Ascending aorta (tissue), 2 donors: ENCODE measurements around the gene GRM5. TPM values are rescaled to one million over a fixed set of nuclear protein-coding genes. Genes with fewer than 3 reads are reported as not detected.

Experiments
- DNase-seq, 2 donors: peaks; one replicate each; pipeline ENCODE4 v3.0.0-alpha.2; 2019; ENCODE audit warnings: low spot score in 2 of 2
- H3K27ac ChIP-seq, 2 donors: fragments of 200-600 bp; sonication (generic); one replicate each; pipeline ENCODE4 v1.5.1; 2016 to 2017; ENCODE audit warnings: mild to moderate bottlenecking in 1 of 2
- H3K27me3 ChIP-seq: fragments of 200-600 bp; sonication (generic); one replicate; pipeline ENCODE4 v1.5.1; 2017
- H3K36me3 ChIP-seq, 2 donors: fragments of 200-600 bp; sonication (generic); one replicate each; pipeline ENCODE4 v1.5.1; 2016
- H3K4me1 ChIP-seq, 2 donors: fragments of 200-600 bp; sonication (generic); one replicate each; pipeline ENCODE4 v1.5.1; 2016 to 2017; ENCODE audit warnings: mild to moderate bottlenecking in 1 of 2
- H3K4me3 ChIP-seq, 2 donors: fragments of 200-600 bp; sonication (generic); one replicate each; pipeline ENCODE4 v1.5.1; 2016 to 2017; ENCODE audit warnings: mild to moderate bottlenecking in 1 of 2
- H3K9me3 ChIP-seq, 2 donors: fragments of 200-600 bp; sonication (generic); one replicate each; pipeline ENCODE4 v1.5.1; 2016
- intact Hi-C: fragments of 100-400 bp; cut with DNase I; formaldehyde crosslinking; loops from one replicate; pipeline ENCODE4 v1.15.1; 2023
- total RNA-seq: library from RNA; depleted of rRNA; stranded (reverse); fragments of >200 nt; gene quantifications from one replicate; pipeline ENCODE4 v1.1.0, GENCODE V29; 2016
- TF ChIP-seq, protein P1 (sequence below), 3 experiments: fragments of 200-600 bp in 2 of 3; fragments of 450-650 bp in 1 of 3; sonication (generic) in 2 of 3; IDR thresholded peaks; one replicate each; pipeline ENCODE4 v1.5.1; 2016 to 2019; ENCODE audit warnings: antibody characterized with exemption in 3 of 3, mild to moderate bottlenecking in 1 of 3, moderate library complexity in 1 of 3

The GRM5 gene
- total RNA-seq, 1 donor from 2014 or later: 10.2 TPM

DNA sequence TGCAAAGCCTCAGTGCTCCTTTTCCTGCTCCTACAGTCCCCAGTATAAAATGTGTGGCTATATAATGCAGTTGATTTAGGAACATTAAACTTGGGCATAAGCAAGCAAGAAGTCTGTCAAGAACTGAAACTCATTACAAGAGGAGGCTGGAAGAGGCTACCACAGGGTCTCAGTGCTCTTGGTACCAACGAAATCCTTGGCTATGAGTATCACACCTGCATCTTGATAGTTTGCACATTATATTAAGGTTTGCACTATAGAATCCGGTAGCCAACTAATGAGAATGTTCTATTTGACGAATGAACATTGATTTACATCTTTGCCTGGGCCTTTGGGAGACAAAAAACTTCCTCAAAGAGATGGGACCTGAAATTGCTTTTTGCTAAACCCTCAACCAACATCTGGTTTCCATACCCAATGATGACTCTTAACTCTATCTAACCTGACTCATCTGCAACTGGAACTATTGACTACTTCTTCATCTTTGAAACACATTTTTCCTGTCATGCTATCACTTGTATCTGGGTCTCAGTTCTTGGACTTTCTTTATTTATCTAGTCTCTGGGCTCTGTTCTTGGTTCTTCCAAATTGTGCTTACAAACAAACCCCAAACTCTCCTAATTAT is 521.0 kb downstream of the GRM5 start:
- H3K36me3 ChIP-seq: no peaks in the 10 kb centered on the region
- intact Hi-C loops: loop anchor here (1.0 to 10.0 kb wide), 6 partner anchors 62 to 1192 kb away; partner anchors contain the start of gene CTSC

DNA sequence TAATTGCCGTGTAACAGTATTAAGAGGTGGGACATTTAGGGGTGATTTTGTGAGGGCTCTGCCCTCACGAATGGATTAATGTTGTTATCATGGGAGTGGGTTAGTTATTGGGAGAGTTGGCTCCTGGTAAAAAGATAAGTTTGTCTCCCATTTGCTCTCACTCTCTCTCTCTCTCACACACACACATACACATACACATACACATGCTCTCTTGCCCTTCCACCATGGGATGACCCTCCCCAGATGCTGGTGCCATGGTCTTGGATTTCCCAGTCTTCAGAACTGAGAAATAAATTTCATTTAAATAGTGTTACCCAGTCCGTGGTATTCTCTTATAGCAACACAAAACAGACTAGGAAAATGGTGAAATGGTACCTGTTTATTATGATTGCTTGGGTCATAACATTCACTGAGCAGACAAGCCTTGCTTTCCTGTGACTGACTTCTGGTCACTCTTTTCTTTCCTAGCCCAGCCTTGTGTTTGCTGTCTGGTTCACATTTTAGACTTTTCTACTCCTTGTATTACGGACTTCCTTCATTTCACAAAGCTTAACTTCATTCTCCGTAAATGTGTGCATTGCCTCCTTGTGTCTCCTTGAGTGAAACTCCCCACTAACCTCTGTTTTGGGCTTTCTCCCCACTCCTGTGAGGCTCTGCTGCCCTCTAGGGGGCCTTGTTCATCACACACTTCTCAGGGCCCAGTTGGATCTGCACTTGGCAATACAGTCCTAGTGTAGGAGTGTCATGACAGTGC is 521.7 kb downstream of the GRM5 start:
- H3K9me3 ChIP-seq: no peaks in the 10 kb centered on the region
- intact Hi-C loops: loop anchor here (1.0 to 10.0 kb wide), 6 partner anchors 62 to 1191 kb away; partner anchors contain the start of gene CTSC

More for the DNA sequence above, 521.0 kb downstream of the GRM5 start:
- Histone ChIP-seq H3K27ac (no peak overlapping the region), H3K9me3 (no peaks in the 10 kb centered on the region), H3K27me3 (no peaks in the 10 kb centered on the region), H3K4me1 (no peaks in the 10 kb centered on the region), H3K4me3 (no peak overlapping the region)
- no peak for DNase-seq
- TF ChIP-seq, protein P1, sequence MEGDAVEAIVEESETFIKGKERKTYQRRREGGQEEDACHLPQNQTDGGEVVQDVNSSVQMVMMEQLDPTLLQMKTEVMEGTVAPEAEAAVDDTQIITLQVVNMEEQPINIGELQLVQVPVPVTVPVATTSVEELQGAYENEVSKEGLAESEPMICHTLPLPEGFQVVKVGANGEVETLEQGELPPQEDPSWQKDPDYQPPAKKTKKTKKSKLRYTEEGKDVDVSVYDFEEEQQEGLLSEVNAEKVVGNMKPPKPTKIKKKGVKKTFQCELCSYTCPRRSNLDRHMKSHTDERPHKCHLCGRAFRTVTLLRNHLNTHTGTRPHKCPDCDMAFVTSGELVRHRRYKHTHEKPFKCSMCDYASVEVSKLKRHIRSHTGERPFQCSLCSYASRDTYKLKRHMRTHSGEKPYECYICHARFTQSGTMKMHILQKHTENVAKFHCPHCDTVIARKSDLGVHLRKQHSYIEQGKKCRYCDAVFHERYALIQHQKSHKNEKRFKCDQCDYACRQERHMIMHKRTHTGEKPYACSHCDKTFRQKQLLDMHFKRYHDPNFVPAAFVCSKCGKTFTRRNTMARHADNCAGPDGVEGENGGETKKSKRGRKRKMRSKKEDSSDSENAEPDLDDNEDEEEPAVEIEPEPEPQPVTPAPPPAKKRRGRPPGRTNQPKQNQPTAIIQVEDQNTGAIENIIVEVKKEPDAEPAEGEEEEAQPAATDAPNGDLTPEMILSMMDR (IDR thresholded peaks at IDR 0.05): no peak

DNA sequence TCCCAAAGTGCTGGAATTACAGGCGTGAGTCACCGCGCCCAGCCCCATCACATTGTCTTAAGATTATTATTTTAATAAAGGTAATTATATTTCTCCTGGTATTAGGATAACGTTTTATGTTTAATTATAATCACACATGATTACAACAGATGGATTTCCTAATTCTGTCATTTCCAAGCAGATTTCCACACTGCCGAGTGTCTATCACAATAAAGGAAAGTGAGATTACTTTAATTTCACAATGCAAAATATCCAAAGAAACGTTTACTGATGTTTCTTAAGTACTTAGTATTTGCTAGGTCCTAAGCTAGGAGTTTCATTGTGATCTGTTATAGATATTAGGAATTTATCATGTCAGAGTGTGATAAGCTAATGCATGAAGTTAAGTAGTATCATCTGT is 524.8 kb downstream of the GRM5 start:
- intact Hi-C loops: loop anchor here (5.0 to 10.0 kb wide), 4 partner anchors 59 to 369 kb away; partner anchors contain the start of gene CTSC

More for the DNA sequence above, 521.7 kb downstream of the GRM5 start:
- TF ChIP-seq, protein P1 (IDR thresholded peaks at IDR 0.05): peak; percentile 86 to 95 (median 89)
- H3K4me3 ChIP-seq: no peak overlapping the region
- DNase-seq: peak; percentile 28 to 87
- no peaks in the 10 kb centered on the region for H3K36me3 ChIP-seq
- H3K27ac ChIP-seq: no peak overlapping the region
- no peaks in the 10 kb centered on the region for H3K27me3 ChIP-seq
- H3K4me1 ChIP-seq: no peaks in the 10 kb centered on the region

DNA sequence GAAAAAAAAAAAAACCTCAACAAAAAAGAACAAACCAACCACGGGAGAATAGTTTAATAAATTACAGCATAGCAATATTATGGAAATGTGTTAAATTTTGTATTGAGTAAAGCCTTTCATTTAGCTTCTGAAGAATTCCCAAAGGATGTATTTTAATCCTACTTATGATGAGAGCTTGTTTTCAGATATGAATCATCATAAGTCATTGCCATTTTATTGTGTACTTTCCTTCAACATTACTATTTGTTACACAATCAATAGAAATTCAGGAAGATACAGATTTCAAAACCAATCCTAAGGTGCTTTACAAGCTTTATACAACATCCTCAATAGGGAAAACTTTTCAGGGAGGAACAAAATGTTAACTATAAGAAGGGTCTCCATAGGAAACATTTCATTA is 527.7 kb downstream of the GRM5 start:
- TF ChIP-seq, protein P1 (IDR thresholded peaks at IDR 0.05): no peak
- Histone ChIP-seq H3K27me3 (no peaks in the 10 kb centered on the region), H3K9me3 (no peaks in the 10 kb centered on the region), H3K4me3 (no peak overlapping the region), H3K27ac (no peak overlapping the region), H3K4me1 (no peaks in the 10 kb centered on the region), H3K36me3 (no peaks in the 10 kb centered on the region)
- no peak for DNase-seq
- intact Hi-C loops: no loop called here

More for the DNA sequence above, 524.8 kb downstream of the GRM5 start:
- H3K4me1 ChIP-seq: no peaks in the 10 kb centered on the region
- no peaks in the 10 kb centered on the region for H3K27me3 ChIP-seq
- TF ChIP-seq, protein P1 (IDR thresholded peaks at IDR 0.05): no peak
- no peak overlapping the region for H3K27ac ChIP-seq
- DNase-seq: no peak
- no peak overlapping the region for H3K4me3 ChIP-seq
- H3K36me3 ChIP-seq: no peaks in the 10 kb centered on the region
- H3K9me3 ChIP-seq: no peaks in the 10 kb centered on the region

DNA sequence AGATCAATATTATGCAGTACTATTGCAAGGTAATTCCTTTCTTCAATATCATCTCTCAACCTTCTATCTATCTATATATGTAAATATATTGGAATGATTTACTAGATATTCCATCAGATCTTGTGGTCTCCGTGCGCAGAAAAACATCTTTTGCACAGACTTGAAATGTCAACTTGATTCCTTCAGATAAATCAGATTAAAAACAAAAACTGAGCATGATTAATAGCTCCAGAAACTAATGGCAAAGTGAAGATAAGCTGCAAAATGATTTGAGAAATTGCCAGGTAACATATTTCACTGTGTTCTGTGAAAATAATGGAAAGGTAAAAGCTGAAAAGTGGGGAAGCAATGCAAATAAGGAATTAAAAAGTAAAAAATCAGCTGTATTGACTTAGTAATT is 528.2 kb downstream of the GRM5 start:
- Histone ChIP-seq H3K4me3 (no peak overlapping the region), H3K27ac (no peak overlapping the region), H3K27me3 (no peaks in the 10 kb centered on the region), H3K36me3 (no peaks in the 10 kb centered on the region), H3K4me1 (no peaks in the 10 kb centered on the region), H3K9me3 (no peaks in the 10 kb centered on the region)
- TF ChIP-seq, protein P1 (IDR thresholded peaks at IDR 0.05): no peak
- no peak for DNase-seq
- intact Hi-C loops: no loop called here
